K562 (cell line): Measurements from ENCODE around the gene KRT6C.

ENCODE experiments used
- EZH2 ChIP-seq: IDR thresholded peaks from 2 replicates; pipeline ENCODE4 v1.6.1; 2012; ENCODE audit warnings: low read depth, mild to moderate bottlenecking, inconsistent platforms, low read length, borderline replicate concordance
- NCOR1 ChIP-seq: fragments of 450-650 bp; IDR thresholded peaks from 2 replicates; pipeline ENCODE4 v1.6.1; 2016; ENCODE audit warnings: mild to moderate bottlenecking, moderate library complexity
- POLR2A ChIP-seq: fragments of 450-650 bp; conservative IDR thresholded peaks from 2 replicates; pipeline ENCODE4 v1.6.1; 2016
- ZNF324 ChIP-seq: fragments of 250-450 bp; sonication (Bioruptor Pico); IDR thresholded peaks from 2 replicates; pipeline ENCODE4 v1.4.0; 2020; ENCODE audit warnings: mild to moderate bottlenecking

GRCh38 chr12:52494100-52494499 lies 20.5 kb upstream of the KRT6C start:
- TF ChIP-seq POLR2A (no peak), ZNF324 (CRISPR knock-in tag) (no peak), NCOR1 (no peak), EZH2 (no peak)
